Measurements from ENCODE around the gene APRT.
A peak's percentile ranks its signal among the peaks of the same experiment; 100 is the strongest.

The APRT gene

DNA sequence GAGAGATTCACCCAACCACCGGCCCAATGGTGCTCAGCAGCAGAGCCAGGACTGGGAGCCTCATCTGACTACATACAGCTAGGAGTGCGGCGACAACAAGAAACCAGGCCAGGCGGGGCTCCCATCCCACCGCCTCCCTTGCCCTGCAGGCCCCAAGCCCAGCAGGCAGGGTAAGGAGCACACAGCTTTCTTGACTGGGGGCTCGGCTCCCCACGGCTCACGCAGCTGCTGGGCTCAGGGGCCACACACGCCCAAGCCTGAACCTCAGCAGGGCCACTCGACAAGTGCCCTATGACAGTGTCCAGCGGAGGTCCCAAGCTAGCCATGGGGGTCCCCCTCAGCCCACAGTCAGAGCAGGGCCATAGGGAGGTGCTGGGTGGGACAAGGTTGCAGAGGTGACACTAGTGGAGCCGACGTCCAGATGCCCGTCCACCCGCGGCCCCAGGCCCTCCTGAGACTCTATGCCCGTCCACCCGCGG, 40.4 kb downstream of the APRT start:
- no peak for DNase-seq

DNA sequence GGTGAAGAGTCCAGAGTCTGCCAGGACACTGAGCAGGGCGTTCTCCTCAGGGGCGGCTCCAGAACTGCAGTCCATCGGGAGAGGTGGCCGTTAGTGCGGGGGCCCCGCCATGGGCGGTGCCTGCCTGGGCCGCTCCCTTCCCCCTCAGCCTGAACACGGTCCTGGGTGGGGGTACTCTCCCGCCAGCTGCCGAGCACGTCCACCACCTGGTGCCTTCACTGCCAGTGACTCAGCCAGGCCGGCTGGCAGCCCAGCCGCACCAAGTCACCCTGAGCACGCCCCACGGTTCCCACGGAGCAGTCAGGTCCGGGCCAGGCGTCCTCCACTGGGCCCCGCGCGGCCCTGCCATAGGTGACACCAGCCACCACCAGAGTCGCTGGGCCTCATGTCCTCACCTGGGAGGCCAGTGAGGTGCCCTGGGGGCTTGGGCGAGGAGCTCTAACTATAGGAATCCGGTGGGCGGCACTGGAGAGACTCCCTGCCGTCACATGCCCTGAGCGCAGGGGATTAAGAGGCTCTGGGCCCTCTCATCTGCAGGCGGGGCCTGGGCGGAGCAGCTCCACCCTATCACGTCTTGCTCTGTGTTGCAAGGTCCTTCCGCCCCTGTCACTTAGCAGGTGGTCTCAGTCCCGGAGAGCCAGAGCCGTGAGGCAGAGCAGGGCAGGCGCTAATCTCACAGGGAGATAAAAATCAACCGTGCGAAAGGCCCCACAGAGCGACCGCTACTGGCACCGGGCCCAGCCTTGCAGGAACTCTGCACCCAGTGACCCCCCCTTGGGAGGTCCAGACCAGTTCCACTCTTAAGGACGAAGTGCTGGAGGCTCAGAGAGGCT, 41.1 kb downstream of the APRT start:
- peak in 2 of 6 experiments; percentile 25 to 31 for DNase-seq

DNA sequence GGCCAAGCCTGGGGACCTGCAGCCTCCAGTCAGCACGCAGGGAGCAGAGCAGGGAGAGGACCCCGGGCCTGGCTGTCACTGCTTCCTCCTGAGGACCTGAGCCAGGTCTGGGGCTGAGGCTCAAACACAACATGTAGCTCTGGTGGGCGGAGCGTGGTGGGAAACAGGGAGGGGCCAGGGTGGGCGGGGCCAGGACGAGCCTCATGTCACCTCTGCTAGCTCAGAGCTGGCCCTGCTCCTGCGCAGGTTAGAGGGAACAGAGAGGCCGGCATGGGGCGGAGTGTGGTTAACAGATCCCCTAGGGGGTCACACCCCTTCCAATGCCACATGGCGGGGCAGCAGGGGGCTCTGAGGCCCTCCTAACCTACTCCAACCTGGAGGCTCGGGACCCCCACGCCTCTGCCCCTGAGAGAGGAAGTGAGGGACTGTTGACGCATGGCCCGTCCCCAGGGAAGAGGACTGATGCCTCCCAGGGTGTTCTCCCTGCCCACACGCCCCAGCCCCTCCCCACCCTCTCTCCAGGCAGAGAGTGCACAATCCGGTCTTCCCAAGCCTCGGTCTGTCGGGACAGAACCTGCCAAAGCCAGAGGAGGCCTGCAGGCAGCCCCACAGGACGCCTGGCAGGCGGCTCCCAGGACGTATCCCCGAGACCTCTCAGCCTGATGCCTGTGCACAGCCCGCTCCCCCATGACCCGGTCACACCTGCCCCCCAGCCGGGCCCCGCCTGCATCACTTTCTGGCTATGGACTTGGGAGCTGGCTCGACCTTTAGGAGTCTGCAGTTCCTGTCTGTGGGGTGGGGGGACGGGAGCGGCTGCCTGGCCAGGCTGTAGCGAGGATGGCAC, 41.9 kb downstream of the APRT start:
- DNase-seq = peak in 4 of 6 experiments; percentile 9 to 19 (median 14)

DNA sequence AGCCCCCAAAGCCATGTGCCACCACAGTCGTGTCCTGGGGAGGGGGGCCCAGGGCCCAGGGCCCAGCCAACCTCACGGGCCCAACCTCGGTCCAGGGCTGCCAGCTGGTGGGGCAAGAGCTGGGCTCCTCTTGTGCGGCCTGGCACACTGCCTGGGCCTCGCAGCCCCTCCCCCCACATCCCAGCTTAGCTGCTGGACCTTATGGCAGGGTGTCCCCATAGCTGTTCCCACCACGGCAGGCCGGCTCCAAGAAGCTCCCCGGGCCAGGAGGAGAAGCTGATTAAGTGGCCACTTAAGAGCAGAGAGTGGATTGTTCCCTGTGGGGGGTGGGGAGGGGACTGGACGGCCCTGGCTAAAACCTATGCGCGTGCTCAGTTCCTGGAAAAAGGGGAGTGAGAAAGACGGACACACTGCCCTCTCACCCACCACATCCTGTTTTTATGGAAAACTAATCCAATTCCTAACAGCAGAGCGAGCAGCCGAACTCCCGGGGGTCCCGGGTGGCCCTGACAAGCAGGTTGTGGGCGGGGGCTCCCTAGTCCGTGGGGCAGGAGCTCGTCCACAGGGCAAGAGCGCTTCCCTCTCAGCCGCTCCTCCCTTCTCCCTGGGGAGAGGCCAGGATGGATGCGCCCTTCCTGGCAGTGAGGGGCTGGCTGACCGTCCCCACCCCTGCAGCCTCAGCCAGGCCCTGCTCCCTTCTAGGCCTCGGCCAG, 43.5 kb downstream of the APRT start:
- no peak for DNase-seq

DNA sequence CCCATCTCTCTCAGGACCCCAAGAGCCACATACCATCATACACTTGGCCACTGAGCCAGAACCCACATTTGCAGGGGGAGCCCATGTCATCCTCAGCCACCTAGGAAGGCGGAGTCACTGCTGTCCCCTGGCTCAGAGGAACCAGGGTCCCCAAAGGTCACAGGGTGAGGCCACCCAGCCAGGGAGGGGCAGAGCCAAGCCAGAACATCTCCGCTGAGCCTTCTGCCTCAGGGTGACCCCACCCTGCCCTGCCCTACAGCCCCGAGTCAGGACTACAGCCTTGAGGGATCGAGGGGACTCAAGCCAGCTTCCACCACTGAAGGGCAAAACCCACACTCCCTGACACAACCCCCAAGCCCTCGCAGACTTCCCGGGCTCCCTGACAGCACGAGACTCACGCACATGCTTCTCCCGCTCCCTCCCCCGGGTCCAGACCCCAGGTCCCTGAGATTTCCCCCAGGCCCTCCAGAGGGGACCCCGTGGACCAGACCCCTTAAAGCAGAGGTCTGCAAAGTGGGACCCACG, 44.1 kb downstream of the APRT start:
- DNase-seq = no peak

DNA sequence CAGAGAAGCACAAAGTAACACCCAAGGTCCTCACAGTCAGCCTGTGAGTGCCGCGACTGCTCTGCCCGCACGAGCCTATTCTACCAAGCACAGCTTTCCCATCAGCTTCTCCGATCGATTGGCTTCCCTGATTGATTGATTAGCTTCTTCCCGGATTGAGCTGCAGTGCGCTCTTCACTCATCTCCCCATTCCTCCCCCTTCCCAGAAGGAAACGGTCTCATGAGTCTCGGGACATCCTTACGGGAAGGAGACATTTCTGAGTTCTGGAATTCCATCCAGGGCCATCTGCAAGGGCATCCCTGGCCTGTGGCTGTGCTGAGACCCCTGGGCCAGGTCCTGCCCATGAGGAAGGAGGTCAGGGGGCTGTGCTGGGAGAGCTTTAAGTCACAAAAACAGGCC, 44.8 kb downstream of the APRT start:
- DNase-seq = no peak

DNA sequence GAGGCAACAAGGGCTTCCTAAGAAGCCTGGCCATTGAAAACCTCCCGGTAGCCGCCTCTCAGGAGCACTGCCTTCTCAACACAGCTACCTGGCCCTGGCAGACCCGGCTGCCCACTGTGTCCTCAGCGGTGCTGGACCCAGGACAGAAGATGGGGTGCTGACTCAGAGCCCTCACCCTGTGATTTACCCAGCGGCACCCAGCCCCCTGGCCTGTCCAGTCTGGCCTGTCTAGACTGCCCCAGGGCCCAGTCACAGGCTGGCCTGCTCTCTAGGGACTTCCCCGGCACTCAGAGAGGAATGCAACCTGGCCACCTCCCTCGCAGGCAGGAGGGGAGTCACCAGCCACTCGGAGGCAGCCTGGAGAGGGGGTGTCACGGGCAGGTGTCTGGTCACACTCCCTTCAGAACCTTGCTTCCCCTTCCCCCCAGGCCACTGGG, 46.8 kb downstream of the APRT start:
- no peak for DNase-seq

DNA sequence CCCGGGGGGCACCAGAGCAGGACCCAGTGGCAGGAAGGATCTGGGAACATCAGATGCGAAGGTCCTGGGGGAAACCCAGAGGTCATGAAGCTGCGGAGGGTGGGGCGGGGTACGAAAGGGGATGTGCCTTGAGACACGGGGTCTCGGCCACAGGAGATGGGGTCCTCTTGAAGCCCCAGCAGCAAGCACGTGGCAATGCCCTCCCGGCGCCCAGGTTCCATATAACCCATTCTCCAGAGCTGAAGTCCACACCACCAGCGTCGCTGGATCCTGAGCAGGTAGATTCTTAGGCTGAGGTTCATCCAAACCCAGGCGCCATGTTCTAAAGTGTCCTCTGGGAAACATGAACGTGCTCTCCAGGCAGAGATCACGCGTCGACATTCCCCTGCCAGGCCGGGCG, 47.6 kb downstream of the APRT start:
- DNase-seq = no peak

DNA sequence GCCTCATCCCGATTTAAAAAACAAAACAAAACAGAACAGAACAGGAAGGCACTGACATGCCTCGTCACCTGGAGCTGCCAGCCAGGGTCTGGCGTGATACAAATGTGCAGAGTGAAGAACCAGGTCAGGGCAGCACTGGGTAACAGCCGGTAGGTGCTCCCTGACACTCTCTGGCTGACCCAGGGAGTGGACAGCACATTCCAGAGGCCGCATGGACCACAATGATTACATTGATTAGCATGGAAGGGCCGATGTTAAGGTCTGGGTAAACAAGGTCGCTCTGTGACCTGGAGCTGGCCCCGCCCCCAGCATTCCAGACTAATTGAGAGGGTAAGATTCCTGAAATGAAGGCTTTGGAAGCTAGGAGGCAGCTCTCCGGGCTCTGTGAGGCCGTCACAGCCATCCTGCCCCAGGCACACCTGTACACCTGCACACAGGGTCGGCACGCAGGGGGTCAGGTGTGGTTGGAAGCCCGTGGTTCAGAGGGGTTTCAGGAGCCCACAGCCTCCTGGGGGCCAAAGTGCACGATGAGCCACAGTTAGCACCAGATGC, 48.1 kb downstream of the APRT start:
- DNase-seq = no peak

DNA sequence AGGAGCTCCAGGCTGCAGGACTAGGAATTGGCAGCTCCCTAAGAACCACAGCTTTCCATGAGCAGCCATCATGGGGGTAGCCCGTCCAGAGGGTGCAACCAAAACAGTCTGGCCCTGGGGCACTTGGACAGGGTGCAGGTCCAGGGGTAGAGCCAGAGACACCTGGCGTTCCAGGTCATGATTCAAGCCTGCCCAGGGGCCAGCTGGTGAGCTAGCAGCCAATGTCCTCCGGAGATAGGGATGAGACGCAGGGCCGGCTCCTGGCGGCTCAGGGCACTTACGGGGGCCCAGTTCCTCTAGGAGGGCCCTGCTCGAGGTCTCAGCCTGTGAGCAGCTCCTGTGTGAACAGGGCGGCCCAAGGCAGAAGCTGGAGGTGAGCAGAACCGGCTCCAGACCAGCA, 48.8 kb downstream of the APRT start:
- no peak for DNase-seq

DNA sequence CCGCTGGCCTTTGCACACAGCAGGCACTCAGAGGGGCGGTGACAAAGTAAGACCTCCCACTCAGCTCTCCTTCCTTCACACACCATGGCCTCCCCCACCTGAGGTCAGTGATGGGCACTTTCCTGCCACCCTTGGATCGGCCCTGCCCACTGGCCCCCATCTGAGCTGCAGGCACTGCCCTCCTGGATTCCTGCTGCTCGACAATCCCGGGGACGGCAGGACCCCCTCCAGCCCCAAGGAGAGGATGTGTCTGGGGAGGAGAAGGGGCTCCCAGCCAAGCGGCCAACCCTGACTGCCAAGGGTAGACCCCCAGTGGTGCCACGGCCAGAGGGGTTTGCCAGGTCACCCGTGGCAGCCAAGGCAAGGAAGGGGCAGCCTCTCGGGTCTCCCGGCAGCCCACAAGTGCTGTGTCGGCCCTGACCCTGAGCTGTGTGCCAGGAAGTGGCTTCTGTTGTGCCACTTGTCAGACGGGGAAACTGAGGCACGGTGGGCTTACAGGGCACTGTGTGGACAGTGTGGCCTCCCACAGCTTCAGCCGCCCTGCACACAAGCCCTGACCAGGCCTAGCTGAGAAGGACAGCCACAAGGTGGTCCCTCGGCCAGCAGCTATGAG, 49.4 kb downstream of the APRT start:
- no peak for DNase-seq

DNA sequence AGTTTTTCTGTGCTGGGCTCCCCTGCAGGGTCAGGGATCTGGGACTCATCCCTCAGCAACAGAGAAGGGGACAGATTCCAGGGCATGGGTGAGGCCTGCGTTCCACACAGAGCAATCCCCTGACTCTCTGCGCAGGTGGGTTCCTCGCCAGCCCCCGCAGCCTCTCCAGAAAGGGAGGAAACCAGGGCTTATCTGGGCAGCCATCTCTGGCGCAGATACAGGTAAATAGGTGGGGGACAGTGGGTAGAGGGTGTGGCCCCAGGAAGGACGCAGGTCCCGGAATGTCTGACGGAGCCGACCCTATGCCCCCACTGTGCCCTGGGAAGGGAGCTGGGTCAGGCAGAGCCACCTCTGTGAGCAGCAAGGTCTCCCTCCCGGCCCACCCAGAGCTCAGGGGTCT, 49.9 kb downstream of the APRT start:
- no peak for DNase-seq

DNA sequence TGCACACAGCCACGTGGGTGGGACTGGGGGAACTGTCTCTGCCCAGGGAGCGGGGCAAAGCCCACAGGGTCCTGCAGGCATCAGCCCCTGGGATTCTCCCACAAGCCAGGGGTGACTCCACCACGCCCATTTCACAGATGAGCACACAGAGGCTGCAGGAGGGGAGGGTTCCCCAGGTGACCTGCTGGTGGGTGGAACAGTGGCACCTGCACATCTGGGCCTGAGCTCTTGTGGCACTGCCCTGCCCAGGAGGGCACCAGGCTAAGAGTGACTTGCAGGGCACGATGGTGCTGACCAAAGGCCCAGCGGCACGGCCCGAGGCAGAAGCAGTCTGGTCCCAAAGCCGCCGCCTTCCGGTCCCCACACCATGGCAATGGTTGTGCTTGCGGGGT, 50.6 kb downstream of the APRT start:
- DNase-seq = no peak

DNA sequence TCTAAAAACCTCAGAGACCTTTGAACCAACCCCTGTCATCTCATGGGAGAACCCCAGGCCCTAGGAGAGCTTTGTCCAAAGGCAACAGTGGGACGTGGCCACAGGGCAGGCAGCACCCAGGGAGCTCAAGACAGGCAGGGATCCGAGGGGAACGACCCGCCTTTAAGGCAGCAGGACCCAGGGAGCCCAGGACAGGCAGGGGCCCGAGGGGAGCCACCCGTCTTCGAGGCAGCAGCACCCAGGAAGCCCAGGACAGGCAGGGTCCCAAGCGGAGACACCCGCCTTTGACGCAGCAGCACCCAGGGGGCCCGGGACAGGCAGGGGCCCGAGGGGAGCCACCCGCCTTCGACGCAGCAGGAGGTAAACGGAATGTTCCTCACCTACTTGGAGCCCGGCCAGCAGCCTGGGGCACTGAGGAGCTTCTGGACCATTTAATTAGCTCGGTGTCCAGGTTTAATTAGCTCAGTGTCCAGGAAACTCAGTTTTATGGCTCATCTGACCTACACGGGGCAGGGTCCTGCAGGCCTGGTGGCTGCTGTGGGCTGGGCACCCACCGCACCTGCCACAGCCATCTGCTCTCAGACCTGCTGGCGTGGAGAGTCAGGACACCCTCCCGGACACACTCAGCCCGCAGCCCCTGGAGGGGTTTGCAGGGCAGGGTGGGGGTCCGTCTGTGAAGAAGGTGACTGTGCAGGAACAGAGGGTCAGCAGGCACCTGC, 51.1 kb downstream of the APRT start:
- no peak for DNase-seq

DNA sequence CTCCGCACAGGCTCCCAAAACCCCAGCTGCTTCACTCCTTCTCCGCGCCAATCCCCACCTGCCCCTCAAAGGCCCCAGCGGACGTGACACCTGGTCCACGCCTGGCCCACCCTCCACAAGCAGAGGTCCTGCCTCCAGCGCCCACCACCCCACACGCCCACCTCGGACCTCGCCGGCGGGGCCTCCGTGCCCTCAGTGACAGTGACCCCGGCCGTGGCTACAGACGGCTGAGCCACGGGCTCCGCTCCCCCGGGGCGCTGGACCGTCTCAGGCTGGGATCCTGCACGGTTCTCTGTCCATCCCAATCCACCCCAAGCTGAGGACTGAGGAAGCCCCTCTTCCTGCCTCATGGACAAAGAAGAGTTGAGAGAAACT, 51.8 kb downstream of the APRT start:
- no peak for DNase-seq
